H1 (cell line): ENCODE measurements around the gene IFNG. TPM values are rescaled to one million over a fixed set of nuclear protein-coding genes. Genes with fewer than 3 reads are reported as not detected.

ENCODE experiments used
- CTCF ChIA-PET: fragments of 300-600 bp; sonication (Branson Sonifier 250); formaldehyde crosslinking; loops from one replicate; lab custom pipeline; 2021; ENCODE audit not compliant: partially characterized antibody; lab: Charles Lee
- POLR2A ChIA-PET: fragments of 300-600 bp; sonication (Branson Sonifier 250); formaldehyde crosslinking; loops from one replicate; lab custom pipeline; 2021; ENCODE audit warnings: inconsistent platforms; ENCODE audit not compliant: partially characterized antibody; lab: Charles Lee
- DNase-seq, 2 experiments: peaks; one replicate each; pipeline versions ENCODE4 v3.0.0 to v3.0.0-alpha.2; 2010 to 2022; ENCODE audit warnings: low spot score in 2 of 2, low read depth in 1 of 2, mixed read lengths in 1 of 2
- FAIRE-seq: peaks from 2 replicates; lab custom pipeline; 2011; peaks lifted over from hg19 to GRCh38; lab: Jason Lieb, UNC
- H2AFZ ChIP-seq: 2 replicates; pipeline ENCODE4 v1.8.1; 2012; ENCODE audit warnings: low read length, inconsistent platforms
- H2AK5ac ChIP-seq: 2 replicates; pipeline ENCODE4 v1.6.1; 2013; ENCODE audit warnings: low read depth, low read length
- H2BK120ac ChIP-seq: replicated peaks from 2 replicates; pipeline ENCODE3; 2013; ENCODE audit warnings: low read depth, low read length, inconsistent platforms
- H2BK12ac ChIP-seq: 2 replicates; pipeline ENCODE4 v1.6.1; 2013; ENCODE audit warnings: low read depth, low read length
- H2BK15ac ChIP-seq: 2 replicates; pipeline ENCODE4 v1.6.1; 2013; ENCODE audit warnings: low read length
- H2BK20ac ChIP-seq: 2 replicates; pipeline ENCODE4 v1.6.1; 2013; ENCODE audit warnings: low read length
- H2BK5ac ChIP-seq: 2 replicates; pipeline ENCODE4 v1.6.1; 2013; ENCODE audit warnings: low read depth, low read length
- H3K14ac ChIP-seq: 2 replicates; pipeline ENCODE4 v1.6.1; 2013; ENCODE audit warnings: inconsistent platforms; ENCODE audit not compliant: insufficient read length
- H3K18ac ChIP-seq: 2 replicates; pipeline ENCODE4 v1.6.1; 2013; ENCODE audit warnings: low read length; ENCODE audit errors: extremely low read depth
- H3K23ac ChIP-seq: 2 replicates; pipeline ENCODE4 v1.6.1; 2013; ENCODE audit warnings: inconsistent platforms; ENCODE audit not compliant: insufficient read length
- H3K23me2 ChIP-seq: 2 replicates; pipeline ENCODE4 v1.6.1; 2013; ENCODE audit warnings: low read depth, low read length
- H3K27ac ChIP-seq: 2 replicates; pipeline ENCODE4 v1.6.1; 2011; ENCODE audit warnings: low read depth, low read length, inconsistent platforms
- H3K27me3 ChIP-seq, 4 experiments: replicated peaks in 1 of 4; 1 replicate in 1 of 4; 2 replicates in 3 of 4; pipeline versions ENCODE4 v1.6.1 to v1.8.1; 2011 to 2013; ENCODE audit warnings: low read length in 3 of 4, mild to moderate bottlenecking in 3 of 4, inconsistent platforms in 2 of 4, mixed read lengths in 2 of 4, moderate library complexity in 1 of 4; ENCODE audit not compliant: control insufficient read depth in 3 of 4, insufficient read depth in 3 of 4; ENCODE audit errors: extremely low read depth in 1 of 4
- H3K36me3 ChIP-seq, 4 experiments: 2 replicates each; pipeline versions ENCODE4 v1.6.1 to v1.8.1; 2011 to 2013; ENCODE audit warnings: mild to moderate bottlenecking in 4 of 4, low read length in 3 of 4, moderate library complexity in 2 of 4, control low read depth in 1 of 4, inconsistent platforms in 1 of 4; ENCODE audit not compliant: insufficient read depth in 4 of 4, control insufficient read depth in 2 of 4
- H3K4ac ChIP-seq: replicated peaks from 2 replicates; pipeline ENCODE3; 2013; ENCODE audit warnings: low read length, low read depth, mixed read lengths, inconsistent platforms; ENCODE audit not compliant: insufficient read length
- H3K4me1 ChIP-seq, 4 experiments: replicated peaks in 1 of 4; 1 replicate in 1 of 4; 2 replicates in 3 of 4; pipeline versions ENCODE4 v1.6.1 to v1.8.1; 2011 to 2013; ENCODE audit warnings: low read length in 3 of 4, inconsistent platforms in 2 of 4, mixed read lengths in 1 of 4; ENCODE audit not compliant: insufficient read depth in 4 of 4, control insufficient read depth in 3 of 4
- H3K4me2 ChIP-seq, 2 experiments: 2 replicates each; pipeline versions ENCODE4 v1.6.1 to v1.8.1; 2011 to 2013; ENCODE audit warnings: low read depth in 2 of 2, low read length in 2 of 2, control low read depth in 1 of 2, inconsistent platforms in 1 of 2, mild to moderate bottlenecking in 1 of 2; ENCODE audit not compliant: insufficient read depth in 1 of 2
- H3K4me3 ChIP-seq, 4 experiments: fragments of 200-600, 300-600 bp in 1 of 4; sonication (generic), shearing (Covaris generic), sonication (Bioruptor Twin) in 1 of 4; 2 replicates each; pipeline versions ENCODE4 v1.5.1 to v1.8.1; 2011 to 2016; ENCODE audit warnings: low read length in 4 of 4, low read depth in 3 of 4, control low read depth in 2 of 4, inconsistent platforms in 2 of 4, mild to moderate bottlenecking in 2 of 4, mixed read lengths in 1 of 4, moderate library complexity in 1 of 4; ENCODE audit not compliant: insufficient read depth in 2 of 4; ENCODE audit errors: extremely low read depth in 1 of 4
- H3K56ac ChIP-seq: replicated peaks from 2 replicates; pipeline ENCODE3; 2013; ENCODE audit warnings: low read depth, mild to moderate bottlenecking, mixed read lengths, low read length, inconsistent platforms; ENCODE audit not compliant: insufficient read length
- H3K79me1 ChIP-seq: 2 replicates; pipeline ENCODE4 v1.6.1; 2013; ENCODE audit warnings: low read depth, low read length, control low read depth
- H3K79me2 ChIP-seq, 2 experiments: 2 replicates each; pipeline versions ENCODE4 v1.6.1 to v1.8.1; 2012 to 2013; ENCODE audit warnings: low read length in 2 of 2, mild to moderate bottlenecking in 2 of 2, inconsistent platforms in 1 of 2; ENCODE audit not compliant: insufficient read depth in 2 of 2, control insufficient read depth in 1 of 2
- H3K9ac ChIP-seq, 4 experiments: replicated peaks in 1 of 4; 1 replicate in 1 of 4; 2 replicates in 3 of 4; pipeline versions ENCODE4 v1.6.1 to v1.8.1; 2011 to 2013; ENCODE audit warnings: low read depth in 3 of 4, low read length in 3 of 4, control low read depth in 2 of 4, mild to moderate bottlenecking in 2 of 4, moderate library complexity in 2 of 4, inconsistent platforms in 1 of 4; ENCODE audit errors: extremely low read depth in 1 of 4
- H3K9me3 ChIP-seq, 2 experiments: 2 replicates each; pipeline versions ENCODE4 v1.6.1 to v1.8.1; 2012 to 2013; ENCODE audit warnings: mild to moderate bottlenecking in 2 of 2, moderate library complexity in 2 of 2, control low read depth in 1 of 2, inconsistent platforms in 1 of 2, low read depth in 1 of 2, low read length in 1 of 2, mixed read lengths in 1 of 2; ENCODE audit not compliant: insufficient read depth in 2 of 2
- H4K20me1 ChIP-seq, 2 experiments: replicated peaks in 1 of 2; 2 replicates each; pipeline versions ENCODE3 to v1.8.1; 2011 to 2013; ENCODE audit warnings: inconsistent platforms in 2 of 2, low read length in 2 of 2, mild to moderate bottlenecking in 1 of 2; ENCODE audit not compliant: insufficient read depth in 2 of 2, control insufficient read depth in 1 of 2
- H4K5ac ChIP-seq: 2 replicates; pipeline ENCODE4 v1.6.1; 2013; ENCODE audit warnings: low read length, low read depth, mixed read lengths, inconsistent platforms; ENCODE audit not compliant: insufficient read length
- H4K8ac ChIP-seq: 2 replicates; pipeline ENCODE4 v1.8.0; 2013; ENCODE audit warnings: mild to moderate bottlenecking, moderate library complexity, low read length, inconsistent platforms; ENCODE audit not compliant: insufficient read depth; ENCODE audit errors: extremely low read depth
- H4K91ac ChIP-seq: replicated peaks from 2 replicates; pipeline ENCODE3; 2013; ENCODE audit warnings: low read length, mixed read lengths, inconsistent platforms; ENCODE audit not compliant: insufficient read length
- CHD2 ChIP-seq: IDR thresholded peaks from 2 replicates; pipeline ENCODE4 v1.6.1; 2012; ENCODE audit warnings: low read length, improper control_type of control experiment
- RAD21 ChIP-seq, 2 experiments: IDR thresholded peaks in 1 of 2; conservative IDR thresholded peaks in 1 of 2; 2 replicates each; pipeline ENCODE4 v1.6.1; 2011; ENCODE audit warnings: low read depth in 2 of 2, low read length in 2 of 2, improper control_type of control experiment in 1 of 2, inconsistent platforms in 1 of 2, mild to moderate bottlenecking in 1 of 2, moderate library complexity in 1 of 2
- WGBS, 2 experiments: shearing (Covaris generic) in 1 of 2; methylation state at CpG; one replicate each; pipeline versions ENCODE4 v1.1.6 to v1.1.7; 2013 to 2015; ENCODE audit warnings: low lambda C conversion rate in 2 of 2, mixed read lengths in 2 of 2, inconsistent platforms in 1 of 2, low coverage in 1 of 2, missing lambda C conversion rate in 1 of 2; ENCODE audit not compliant: insufficient replicate concordance in 2 of 2, insufficient coverage in 1 of 2, insufficient read length in 1 of 2; ENCODE audit errors: extremely low coverage in 1 of 2, missing lambda C conversion rate in 1 of 2; 5-methylcytosine and 5-hydroxymethylcytosine counted together
- polyA plus RNA-seq, 7 experiments: library from polyadenylated mRNA; depleted of rRNA in 3 of 7; stranded (reverse) in 5 of 7; unstranded in 2 of 7; fragments of >200 nt in 5 of 7; fragments of 200-250 nt in 2 of 7; gene quantifications; 1 replicate in 5 of 7; 2 replicates in 1 of 7; 4 replicates in 1 of 7; pipeline versions ENCODE4 v1.2.1 to v1.2.3, GENCODE V29; 2011 to 2013; ENCODE audit warnings: missing spikeins in 2 of 7, mixed read lengths in 2 of 7
- total RNA-seq: library from RNA; stranded (reverse); fragmentation: NEBNext Ultra II Directional; extraction: Animal tissue kit (Norgen Biotek cat#: 25700); gene quantifications from 2 replicates; pipeline ENCODE4 v1.2.1, GENCODE V29; 2021
- TF ChIP-seq, protein P1 (sequence below), 3 experiments: IDR thresholded peaks; 1 replicate in 2 of 3; 2 replicates in 1 of 3; pipeline versions ENCODE4 v1.5.1 to v1.6.1; 2011; ENCODE audit warnings: low read length in 3 of 3, mild to moderate bottlenecking in 3 of 3, inconsistent platforms in 2 of 3, low read depth in 1 of 3, moderate library complexity in 1 of 3; ENCODE audit not compliant: insufficient read depth in 1 of 3; ENCODE audit errors: control extremely low read depth in 1 of 3

Gene IFNG
- total and polyA plus RNA-seq, 2 of the 8 experiments (the other 6 are each of a cell fraction or from before 2014, with no cell fraction given): not detected

DNA sequence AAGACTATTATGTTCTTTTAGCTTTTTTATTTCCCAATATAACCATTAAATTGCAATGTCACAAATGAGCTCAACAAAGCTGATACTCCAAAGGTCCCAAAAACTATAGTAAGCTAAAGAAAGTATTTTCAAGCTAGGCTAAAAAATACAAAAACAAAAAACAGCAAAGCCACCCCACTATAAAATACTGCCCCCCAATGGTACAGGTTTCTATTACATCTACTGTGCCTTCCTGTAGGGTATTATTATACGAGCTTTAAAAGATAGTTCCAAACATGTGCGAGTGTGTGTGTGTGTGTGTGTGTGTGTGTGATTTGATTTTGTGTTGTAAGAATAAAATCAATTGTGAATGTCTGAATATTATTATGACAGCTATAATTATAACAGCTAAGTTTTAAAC, 1.1 kb downstream of the IFNG start:
- H3K23me2 ChIP-seq: no peaks in the 10 kb centered on the region
- H3K79me2 ChIP-seq: no peaks in the 10 kb centered on the region
- no peaks in the 10 kb centered on the region for H3K27me3 ChIP-seq
- WGBS, 2 experiments: 67% methylated on average over 2 of the region's 2 CpGs; no CpG with 5 or more reads in 1 of the 2 experiments
- DNase-seq (no peak), FAIRE-seq (no peak)
- H4K8ac ChIP-seq: no peak overlapping the region
- no peaks in the 10 kb centered on the region for H3K36me3 ChIP-seq
- no peak overlapping the region for H2BK5ac ChIP-seq
- H4K91ac ChIP-seq: no peak overlapping the region
- no peak overlapping the region for H2BK20ac ChIP-seq
- no peak overlapping the region for H2BK15ac ChIP-seq
- H3K23ac ChIP-seq: no peak overlapping the region
- CTCF ChIA-PET: interaction anchor here (0.6 to 7.5 kb wide), 39 partner anchors 10 to 982 kb away, joined by 3 to 82 read pairs (median 5); partner anchors contain the start of gene IL26
- H4K5ac ChIP-seq: no peak overlapping the region
- H3K9me3 ChIP-seq: no peaks in the 10 kb centered on the region
- H3K56ac ChIP-seq: no peak overlapping the region
- no peak overlapping the region for H2BK12ac ChIP-seq
- POLR2A ChIA-PET: no interaction called here
- no peak overlapping the region for H3K9ac ChIP-seq
- H2BK120ac ChIP-seq: no peak overlapping the region
- H2AK5ac ChIP-seq: no peak overlapping the region
- no peak overlapping the region for H3K4ac ChIP-seq
- no peak overlapping the region for H3K4me2 ChIP-seq
- H3K18ac ChIP-seq: no peak overlapping the region
- TF ChIP-seq RAD21 (IDR thresholded peaks at IDR 0.05 in 1 of 2, conservative IDR thresholded peaks at IDR 0.05 in 1 of 2; ENCODE audit: low read depth in 2 of 2, low read length in 2 of 2) (peak; percentile 70 to 74), CHD2 (no peak)
- TF ChIP-seq, protein P1, sequence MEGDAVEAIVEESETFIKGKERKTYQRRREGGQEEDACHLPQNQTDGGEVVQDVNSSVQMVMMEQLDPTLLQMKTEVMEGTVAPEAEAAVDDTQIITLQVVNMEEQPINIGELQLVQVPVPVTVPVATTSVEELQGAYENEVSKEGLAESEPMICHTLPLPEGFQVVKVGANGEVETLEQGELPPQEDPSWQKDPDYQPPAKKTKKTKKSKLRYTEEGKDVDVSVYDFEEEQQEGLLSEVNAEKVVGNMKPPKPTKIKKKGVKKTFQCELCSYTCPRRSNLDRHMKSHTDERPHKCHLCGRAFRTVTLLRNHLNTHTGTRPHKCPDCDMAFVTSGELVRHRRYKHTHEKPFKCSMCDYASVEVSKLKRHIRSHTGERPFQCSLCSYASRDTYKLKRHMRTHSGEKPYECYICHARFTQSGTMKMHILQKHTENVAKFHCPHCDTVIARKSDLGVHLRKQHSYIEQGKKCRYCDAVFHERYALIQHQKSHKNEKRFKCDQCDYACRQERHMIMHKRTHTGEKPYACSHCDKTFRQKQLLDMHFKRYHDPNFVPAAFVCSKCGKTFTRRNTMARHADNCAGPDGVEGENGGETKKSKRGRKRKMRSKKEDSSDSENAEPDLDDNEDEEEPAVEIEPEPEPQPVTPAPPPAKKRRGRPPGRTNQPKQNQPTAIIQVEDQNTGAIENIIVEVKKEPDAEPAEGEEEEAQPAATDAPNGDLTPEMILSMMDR (IDR thresholded peaks at IDR 0.05; ENCODE audit: control extremely low read depth in 1 of 3, insufficient read depth in 1 of 3, low read depth in 1 of 3, low read length in 3 of 3): peak in 2 of 3 experiments; percentile 49 to 52; a peak in 2 of 4 replicates
- TF ChIP-seq, all 59 proteins: peak for 2
- H3K4me3 ChIP-seq: no peak overlapping the region
- H4K20me1 ChIP-seq: no peaks in the 10 kb centered on the region
- no peak overlapping the region for H3K14ac ChIP-seq
- no peaks in the 10 kb centered on the region for H3K4me1 ChIP-seq
- no peak overlapping the region for H3K27ac ChIP-seq
- no peaks in the 10 kb centered on the region for H3K79me1 ChIP-seq
- H2AFZ ChIP-seq: no peak overlapping the region
